Amniotic epithelial cell (primary cell): Measurements from ENCODE around the gene RNASE7.

Experiments
- DNase-seq: peaks from one replicate; pipeline ENCODE4 v3.0.0-alpha.2; 2010; ENCODE audit warnings: low read depth

RNASE7 gene

GRCh38 chr14:21023817-21024584 lies 18.2 kb upstream of the RNASE7 start:
- DNase-seq: no peak

GRCh38 chr14:21024585-21025370 lies 17.4 kb upstream of the RNASE7 start, which contains the start of gene NDRG2:
TSS of gene NDRG2 (minus strand) at chr14:21025061. CDS start at chr14:21023315, 1,746 bp downstream.
- DNase-seq: no peak

GRCh38 chr14:21025371-21026273 lies 16.5 kb upstream of the RNASE7 start:
- no peak for DNase-seq

- DNase-seq: no peak
Observed at GRCh38 chr14:21026274-21026987, 15.7 kb upstream of the RNASE7 start.

GRCh38 chr14:21026988-21027315 lies 15.2 kb upstream of the RNASE7 start:
- DNase-seq: peak; percentile 34

- no peak for DNase-seq
Observed at GRCh38 chr14:21029917-21030316, 12.2 kb upstream of the RNASE7 start, which contains the start of gene TPPP2. TSS of gene TPPP2 (plus strand) at chr14:21030217. CDS start at chr14:21030582, 365 bp downstream.

GRCh38 chr14:21030531-21030930 lies 11.6 kb upstream of the RNASE7 start:
- no peak for DNase-seq

GRCh38 chr14:21032326-21033132 lies 9.6 kb upstream of the RNASE7 start:
- DNase-seq: no peak

GRCh38 chr14:21033133-21033698 lies 8.9 kb upstream of the RNASE7 start:
- no peak for DNase-seq

- DNase-seq: no peak
Observed at GRCh38 chr14:21034707-21035106, 7.5 kb upstream of the RNASE7 start, which contains the start of gene RNASE13. TSS of gene RNASE13 (minus strand) at chr14:21034807. CDS start at chr14:21034288, 519 bp downstream.

- no peak for DNase-seq
Observed at GRCh38 chr14:21036751-21037150, 5.4 kb upstream of the RNASE7 start.

GRCh38 chr14:21037156-21037555 lies 5.0 kb upstream of the RNASE7 start:
- no peak for DNase-seq

GRCh38 chr14:21038441-21039422 lies 3.4 kb upstream of the RNASE7 start:
- DNase-seq: peak; percentile 61

- DNase-seq: peak; percentile 74
Observed at GRCh38 chr14:21039585-21040369, 2.4 kb upstream of the RNASE7 start.

GRCh38 chr14:21040370-21040925 lies 1.7 kb upstream of the RNASE7 start:
- DNase-seq: peak; percentile 35

GRCh38 chr14:21040941-21041340 lies 1.2 kb upstream of the RNASE7 start:
- DNase-seq: peak; percentile 71

- DNase-seq: no peak
Observed at GRCh38 chr14:21042918-21043317, 756 bp downstream of the RNASE7 start.
